ENCODE data around the gene CACNA2D1. TPM values are rescaled to one million over a fixed set of nuclear protein-coding genes. Genes with fewer than 3 reads are reported as not detected.

The CACNA2D1 gene
- total RNA-seq, 1 experiment from 2014 or later = 0.27 TPM

DNA sequence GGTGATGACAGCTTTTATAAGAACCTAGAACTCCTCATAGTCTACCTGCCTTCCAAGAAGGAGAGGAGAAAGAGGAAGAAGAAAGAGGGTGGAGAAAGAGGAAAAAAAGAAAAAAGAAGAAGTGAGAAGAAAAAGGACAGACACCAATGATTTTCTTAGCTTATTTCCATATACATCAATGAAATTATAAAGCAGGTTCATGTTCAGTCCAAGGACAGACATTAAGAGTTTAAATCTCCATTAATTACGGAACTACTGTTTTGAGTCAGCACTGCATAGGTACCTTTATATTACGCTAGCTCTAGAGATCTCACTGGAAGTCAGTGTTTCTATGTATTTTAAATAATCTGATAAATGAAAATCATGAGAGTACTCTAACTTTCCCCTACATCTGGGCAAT is 364.8 kb downstream of the CACNA2D1 start:
- no peaks in the 10 kb centered on the region for H3K79me2 ChIP-seq (ENCODE audit: insufficient read depth, low read length)
- no peaks in the 10 kb centered on the region for H3K9me2 ChIP-seq (ENCODE audit: insufficient read depth)
- no peak for ATAC-seq
- H3K4me2 ChIP-seq (ENCODE audit: low read length) = no peak overlapping the region
- intact Hi-C loops (cut with micrococcal nuclease) = no loop called here
- H3K27me3 ChIP-seq (ENCODE audit: insufficient read depth, low read length) = no peaks in the 10 kb centered on the region
- DNase-seq (ENCODE audit: low read depth, low spot score) = no peak
- ChIA-PET CTCF (no interaction called here), POLR2A (no interaction called here), RAD21 (ENCODE audit: low non-redundant PET in 1 of 2, low total read pairs in 2 of 2, uncharacterized antibody in 2 of 2, unreplicated experiment in 2 of 2) (no interaction called here)
- H2AFZ ChIP-seq (ENCODE audit: low read depth, low read length, poor library complexity, severe bottlenecking) = no peak overlapping the region
- no peaks in the 10 kb centered on the region for H3K9me3 ChIP-seq (ENCODE audit: control insufficient read depth in 1 of 2, insufficient read depth in 1 of 2, low read depth in 1 of 2, low read length in 2 of 2)
- BruUV-seq (replicated peaks) = no TSS peak
- no peak overlapping the region for H3K4me3 ChIP-seq (replicated peaks in 1 of 2; ENCODE audit: low read depth in 1 of 2, low read length in 2 of 2)
- no peaks in the 10 kb centered on the region for H3K36me3 ChIP-seq (ENCODE audit: control insufficient read depth in 1 of 2, insufficient read depth in 2 of 2, low read length in 2 of 2)
- H3K27ac ChIP-seq (ENCODE audit: low read depth, low read length) = no peak overlapping the region
- no peaks in the 10 kb centered on the region for H4K20me1 ChIP-seq (ENCODE audit: insufficient read depth)
- TF ChIP-seq ZFX (IDR thresholded peaks at IDR 0.05) (no peak), YY1 (IDR thresholded peaks at IDR 0.05; ENCODE audit: extremely low read depth, insufficient replicate concordance, low read depth, low read length) (no peak), TCF7L2 (IDR thresholded peaks at IDR 0.05; ENCODE audit: borderline replicate concordance, extremely low read depth, insufficient read depth, insufficient read length) (no peak), JUND (IDR thresholded peaks at IDR 0.05) (no peak), ATF3 (IDR thresholded peaks at IDR 0.05) (no peak), REST (IDR thresholded peaks at IDR 0.05; ENCODE audit: low read depth) (no peak), SRF (IDR thresholded peaks at IDR 0.05; ENCODE audit: low read depth) (no peak)
- H3K4me1 ChIP-seq (ENCODE audit: control insufficient read depth in 1 of 2, insufficient read depth in 2 of 2, low read length in 2 of 2) = no peaks in the 10 kb centered on the region
- H3K9ac ChIP-seq (ENCODE audit: low read length) = no peak overlapping the region

All from HCT116 (cell line).